Type B pancreatic cell (in vitro differentiated cells): ENCODE data around the gene IGF1R. TPM values are rescaled to one million over a fixed set of nuclear protein-coding genes. Genes with fewer than 3 reads are reported as not detected.

Source experiments
- DNase-seq: peaks from one replicate; pipeline ENCODE4 v3.0.0; 2021; ENCODE audit warnings: mixed read lengths; ENCODE audit not compliant: unreplicated experiment; ENCODE audit errors: extremely low spot score
- H3K27ac Mint-ChIP-seq: 2 replicates; pipeline ENCODE4 v1.8.0; 2021; ENCODE audit warnings: mild to moderate bottlenecking, mixed read lengths
- H3K27me3 Mint-ChIP-seq: 2 replicates; pipeline ENCODE4 v1.8.0; 2021; ENCODE audit warnings: mixed read lengths
- H3K36me3 Mint-ChIP-seq: 2 replicates; pipeline ENCODE4 v1.8.0; 2021; ENCODE audit warnings: mixed read lengths
- H3K4me1 Mint-ChIP-seq: one replicate; pipeline ENCODE4 v1.8.0; 2021; ENCODE audit warnings: mixed read lengths; ENCODE audit not compliant: unreplicated experiment
- H3K4me3 Mint-ChIP-seq: 2 replicates; pipeline ENCODE4 v1.8.0; 2021; ENCODE audit warnings: mild to moderate bottlenecking, mixed read lengths
- H3K9me3 Mint-ChIP-seq: 2 replicates; pipeline ENCODE4 v1.8.0; 2021; ENCODE audit warnings: mixed read lengths
- CTCF ChIP-seq: fragments of 200-600 bp; sonication (generic); conservative IDR thresholded peaks from 2 replicates; pipeline ENCODE4 v1.5.0; 2021; ENCODE audit warnings: antibody characterized with exemption, mild to moderate bottlenecking
- total RNA-seq: library from RNA; stranded (reverse); gene quantifications from 2 replicates; pipeline ENCODE4 v1.2.1, GENCODE V29; 2021; ENCODE audit warnings: low replicate concordance

The IGF1R gene
- total RNA-seq, 1 donor from 2014 or later: 87.1 TPM

- TF ChIP-seq CTCF: no peak
- peak overlapping the region; percentile 51 for H3K27ac Mint-ChIP-seq
- no peaks in the 10 kb centered on the region for H3K36me3 Mint-ChIP-seq
- no peak for DNase-seq
- no peak overlapping the region for H3K4me3 Mint-ChIP-seq
- no peaks in the 10 kb centered on the region for H3K27me3 Mint-ChIP-seq
- H3K4me1 Mint-ChIP-seq: peaks cover 62% of the 10 kb centered on the region
- no peaks in the 10 kb centered on the region for H3K9me3 Mint-ChIP-seq
These were observed 125.3 kb downstream of the IGF1R start for GRCh38 chr15:98773616-98774015.

- no peak overlapping the region for H3K27ac Mint-ChIP-seq
- peaks cover 62% of the 10 kb centered on the region for H3K4me1 Mint-ChIP-seq
- H3K36me3 Mint-ChIP-seq: no peaks in the 10 kb centered on the region
These were observed 126.6 kb downstream of the IGF1R start for GRCh38 chr15:98774756-98775497.

GRCh38 chr15:98775498-98776230, 127.3 kb downstream of the IGF1R start:
- DNase-seq: no peak
- no peak overlapping the region for H3K27ac Mint-ChIP-seq

More at GRCh38 chr15:98774756-98775497, 126.6 kb downstream of the IGF1R start:
- no peak for DNase-seq
- no peak for TF ChIP-seq CTCF
- Mint-ChIP-seq H3K4me3 (no peak overlapping the region), H3K27me3 (no peaks in the 10 kb centered on the region), H3K9me3 (no peaks in the 10 kb centered on the region)

GRCh38 chr15:98776607-98777281, 128.4 kb downstream of the IGF1R start:
- Mint-ChIP-seq H3K9me3 (no peaks in the 10 kb centered on the region), H3K27me3 (no peaks in the 10 kb centered on the region), H3K4me3 (peak overlapping the region; percentile 74), H3K4me1 (peaks cover 50% of the 10 kb centered on the region), H3K27ac (peak overlapping the region; percentile 95), H3K36me3 (no peaks in the 10 kb centered on the region)
- DNase-seq: no peak
- no peak for TF ChIP-seq CTCF

More at GRCh38 chr15:98775498-98776230, 127.3 kb downstream of the IGF1R start:
- no peaks in the 10 kb centered on the region for H3K9me3 Mint-ChIP-seq
- peaks cover 58% of the 10 kb centered on the region for H3K4me1 Mint-ChIP-seq
- TF ChIP-seq CTCF: no peak
- H3K27me3 Mint-ChIP-seq: no peaks in the 10 kb centered on the region
- no peaks in the 10 kb centered on the region for H3K36me3 Mint-ChIP-seq
- H3K4me3 Mint-ChIP-seq: no peak overlapping the region

- Mint-ChIP-seq H3K27me3 (no peaks in the 10 kb centered on the region), H3K9me3 (no peaks in the 10 kb centered on the region), H3K36me3 (no peaks in the 10 kb centered on the region), H3K4me3 (peak overlapping the region; percentile 74), H3K4me1 (peaks cover 46% of the 10 kb centered on the region), H3K27ac (peak overlapping the region; percentile 95)
- DNase-seq: no peak
- no peak for TF ChIP-seq CTCF
These were observed 129.1 kb downstream of the IGF1R start for GRCh38 chr15:98777426-98777825.
